NOMO-1 (cell line): Measurements from ENCODE around the gene FHIT.
"Not testable (repeated sequence)": the region's sequence is repeated elsewhere in the genome, so short reads cannot be mapped to it uniquely, and the experiment has no call there.

Experiments used
- DNase-seq, 2 experiments: peaks; one replicate each; lab custom pipeline; 2025; ENCODE audit not compliant: unreplicated experiment in 2 of 2; lab: John Stamatoyannopoulos, UW

The FHIT gene

DNA sequence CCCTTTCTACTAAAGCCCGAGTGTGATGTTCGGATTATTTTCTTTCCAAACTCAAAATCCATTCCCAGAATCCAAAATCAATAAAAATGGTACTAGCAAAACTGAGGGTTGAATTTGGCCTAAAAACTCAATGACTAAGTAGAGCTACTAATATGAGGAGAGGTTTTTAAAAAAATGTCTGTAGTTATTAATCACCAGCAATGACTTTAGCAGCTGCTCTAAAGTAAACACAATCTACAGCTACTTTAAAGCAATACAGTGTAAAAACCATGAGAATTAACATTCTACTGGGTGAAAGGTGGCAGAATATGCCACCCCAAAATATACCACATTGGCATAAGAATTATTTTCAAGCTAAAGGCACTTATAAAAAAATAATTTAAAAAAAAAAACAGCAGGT, 23.5 kb downstream of the FHIT start:
- DNase-seq = no peak

DNA sequence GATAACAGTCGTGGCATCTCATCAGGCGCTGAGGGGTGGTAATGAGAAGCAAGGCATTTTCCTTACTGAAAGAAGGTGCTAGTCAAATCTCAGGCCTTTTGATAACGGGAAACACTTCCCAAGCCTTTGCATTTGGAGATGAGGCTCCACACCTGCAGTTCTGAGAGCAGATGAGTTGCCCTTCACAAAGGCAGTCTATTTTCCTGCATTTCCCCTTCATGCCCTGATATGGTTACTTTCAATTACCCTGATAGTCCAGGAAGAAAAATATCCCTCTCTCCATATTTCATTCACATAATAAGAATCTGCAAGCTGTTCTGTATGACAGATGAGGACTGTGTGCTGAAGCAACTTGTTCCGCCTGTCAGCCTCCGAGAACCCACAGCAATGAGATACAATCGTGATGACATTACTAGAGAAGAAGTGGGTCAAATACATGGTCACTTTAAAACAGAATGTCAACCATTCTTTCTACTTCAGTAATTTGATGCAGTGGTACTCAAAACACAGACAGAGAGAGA, 25.0 kb downstream of the FHIT start:
- no peak for DNase-seq

DNA sequence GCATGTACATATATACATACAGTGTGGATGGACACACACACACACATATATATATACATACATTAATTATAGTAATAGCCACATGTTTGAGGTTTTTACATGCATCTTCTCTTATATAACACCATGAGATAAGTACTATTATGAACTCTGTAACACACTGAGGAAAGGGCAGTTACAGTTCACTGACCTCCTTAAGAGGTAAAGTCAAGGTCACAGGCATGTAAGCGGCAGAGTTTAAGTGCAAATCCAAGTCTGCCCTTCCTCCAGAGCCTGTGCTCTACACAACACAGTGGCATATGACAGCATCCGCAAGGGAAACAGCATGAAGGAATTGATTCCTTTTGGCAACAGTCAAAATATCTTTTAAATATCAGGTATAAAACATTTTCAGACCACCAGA, 26.4 kb downstream of the FHIT start:
- no peak for DNase-seq

DNA sequence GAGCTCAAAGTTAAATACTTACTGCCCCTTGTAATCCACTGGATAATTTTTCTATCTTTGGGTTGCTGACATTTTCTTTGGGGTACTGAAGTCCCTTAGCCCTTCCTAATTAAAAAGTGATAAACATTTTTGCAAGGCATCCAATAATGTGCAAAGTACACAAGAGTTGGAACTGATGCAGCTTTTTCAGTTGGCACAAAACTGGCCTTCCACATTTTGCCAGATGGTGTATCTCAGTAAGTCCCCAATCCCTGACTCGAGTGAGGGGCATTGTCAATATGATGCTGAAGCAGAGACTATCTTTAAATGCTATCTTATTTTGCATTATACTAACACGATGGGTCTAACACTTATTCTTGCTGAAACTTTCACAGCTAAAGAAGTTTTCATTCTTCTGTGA, 27.8 kb downstream of the FHIT start:
- no peak for DNase-seq

DNA sequence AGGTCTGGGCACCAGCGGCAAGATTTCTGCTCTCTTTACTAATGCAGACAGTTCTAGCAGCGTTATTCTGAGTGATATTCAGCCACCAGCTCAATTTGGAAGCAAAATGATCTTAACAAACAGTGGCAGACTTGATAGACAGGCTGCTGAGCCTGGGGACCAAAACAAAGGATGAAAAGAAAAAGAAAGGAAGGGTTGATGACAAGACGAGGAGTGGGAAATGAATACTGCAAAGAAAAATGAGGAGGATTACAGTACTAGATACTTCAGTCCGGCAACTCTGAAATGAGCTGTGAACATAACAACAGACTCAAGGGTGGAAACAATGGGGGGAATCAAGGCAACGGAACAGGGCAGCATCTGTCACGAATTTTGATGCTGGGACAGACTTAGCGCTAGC, 28.8 kb downstream of the FHIT start:
- no peak for DNase-seq

DNA sequence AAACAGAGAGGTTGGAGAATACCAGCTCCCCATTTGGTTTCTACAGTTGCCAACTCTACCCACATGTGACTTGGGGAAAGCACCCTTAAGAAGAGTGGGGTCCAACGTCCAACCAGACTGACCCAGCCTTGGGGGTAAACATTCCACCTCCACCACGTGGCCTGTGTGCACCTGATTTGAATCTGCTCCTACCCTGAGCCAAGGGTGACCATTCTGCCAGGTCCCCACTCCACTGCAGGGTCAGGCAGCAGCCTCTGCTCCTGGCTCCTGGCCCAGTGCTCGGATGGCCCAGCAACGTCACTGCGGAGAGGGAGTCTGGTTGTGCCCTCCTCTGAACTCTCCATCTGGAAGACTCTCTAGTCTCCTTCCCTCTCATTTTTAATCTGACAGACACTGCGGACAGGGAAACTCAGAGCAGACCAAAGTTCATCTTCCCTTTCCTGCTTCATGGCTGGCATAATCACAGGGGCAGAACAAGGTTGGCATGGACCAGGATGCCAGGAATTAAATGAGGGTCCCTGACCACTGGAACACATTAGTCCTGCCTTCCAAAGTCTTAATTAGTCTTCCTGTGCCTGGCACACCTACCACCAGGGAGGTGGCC, 29.4 kb downstream of the FHIT start:
- DNase-seq = no peak

DNA sequence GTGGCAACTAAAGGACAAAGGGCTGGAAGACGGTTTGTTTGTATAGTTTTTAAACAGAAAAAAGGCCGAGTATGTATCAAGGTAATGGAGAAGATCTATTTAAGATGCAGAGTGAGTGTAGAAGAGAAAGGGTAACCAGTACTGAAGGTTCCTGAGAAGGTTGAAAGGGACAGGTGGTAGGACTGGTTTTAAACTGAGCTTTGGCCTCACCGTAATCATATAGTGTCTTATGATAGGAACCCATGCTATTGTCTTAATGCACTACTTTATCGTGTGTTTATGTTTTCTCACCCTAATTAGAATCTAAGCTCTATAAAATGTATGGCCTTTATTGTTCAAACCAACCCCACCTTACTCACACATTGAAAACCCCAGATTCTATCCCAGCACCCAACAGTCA, 32.7 kb downstream of the FHIT start:
- no peak for DNase-seq

DNA sequence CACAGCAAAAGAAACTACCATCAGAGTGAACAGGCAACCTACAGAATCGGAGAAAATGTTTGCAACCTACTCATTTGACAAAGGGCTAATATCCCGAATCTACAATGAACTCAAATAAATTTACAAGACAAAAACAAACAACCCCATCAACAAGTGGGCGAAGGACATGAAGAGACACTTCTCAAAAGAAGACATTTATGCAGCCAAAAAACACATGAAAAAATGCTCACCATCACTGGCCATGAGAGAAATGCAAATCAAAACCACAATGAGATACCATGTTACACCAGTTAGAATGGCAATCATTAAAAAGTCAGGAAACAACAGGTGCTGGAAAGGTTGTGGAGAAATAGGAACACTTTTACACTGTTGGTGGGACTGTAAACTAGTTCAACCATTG, 35.1 kb downstream of the FHIT start:
- DNase-seq = not testable (repeated sequence)

DNA sequence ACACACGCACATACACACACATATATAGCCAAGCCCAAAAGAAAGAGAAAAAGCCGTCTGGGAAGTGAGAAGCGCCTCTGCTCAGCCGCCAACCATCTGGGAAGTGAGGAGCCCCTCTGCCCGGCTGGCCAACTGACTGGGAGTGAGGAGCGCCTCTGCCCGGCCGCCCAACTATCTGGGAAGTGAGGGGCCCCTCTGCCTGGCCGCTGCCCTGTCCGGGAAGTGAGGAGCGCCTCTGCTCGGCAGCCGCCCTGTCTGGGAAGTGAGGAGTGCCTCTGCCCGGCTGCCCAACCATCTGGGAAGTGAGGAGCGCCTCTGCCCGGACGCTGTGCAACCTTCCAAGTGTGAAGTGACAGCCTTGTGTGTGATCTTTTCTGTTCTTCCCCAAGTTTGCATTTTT, 49.2 kb downstream of the FHIT start:
- DNase-seq = no peak

DNA sequence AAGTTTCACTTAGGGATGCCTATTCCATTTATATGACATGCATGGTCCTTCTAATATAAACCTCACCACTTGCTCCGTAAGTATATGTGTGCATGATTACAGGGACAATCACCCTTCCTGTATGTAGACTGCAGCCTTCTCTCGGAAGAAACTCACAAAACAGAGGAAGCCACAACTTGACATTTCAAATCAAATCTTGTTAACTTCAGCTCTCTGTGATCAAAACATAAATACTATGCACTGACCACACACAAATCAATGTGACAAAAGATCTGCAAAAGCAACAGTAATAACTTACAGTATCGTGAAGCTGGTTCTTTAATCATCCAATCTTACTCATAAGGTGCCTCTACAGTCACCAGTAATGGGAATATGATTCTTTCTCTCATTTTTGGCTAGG, 50.2 kb downstream of the FHIT start:
- DNase-seq = no peak

DNA sequence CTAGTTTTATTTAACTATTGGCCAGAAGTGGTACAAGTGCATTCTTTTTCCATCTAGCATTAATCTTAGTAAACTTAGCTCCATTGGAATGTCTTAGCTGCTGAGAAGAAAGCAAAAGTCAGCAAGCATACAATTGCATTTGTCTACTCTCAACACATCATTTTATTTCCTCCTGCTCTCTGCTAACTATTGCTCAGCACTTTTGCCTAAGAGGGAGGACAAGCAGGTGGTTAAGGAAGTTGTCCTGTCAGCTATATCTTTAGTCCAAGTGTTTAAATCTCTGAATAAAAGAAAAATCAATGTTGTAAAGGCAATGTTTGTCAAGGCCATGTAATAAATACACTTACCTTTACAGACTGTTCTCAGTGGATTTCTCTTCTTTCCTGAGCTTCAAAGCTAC, 51.0 kb downstream of the FHIT start:
- DNase-seq = peak in 1 of 2 experiments; percentile 1

DNA sequence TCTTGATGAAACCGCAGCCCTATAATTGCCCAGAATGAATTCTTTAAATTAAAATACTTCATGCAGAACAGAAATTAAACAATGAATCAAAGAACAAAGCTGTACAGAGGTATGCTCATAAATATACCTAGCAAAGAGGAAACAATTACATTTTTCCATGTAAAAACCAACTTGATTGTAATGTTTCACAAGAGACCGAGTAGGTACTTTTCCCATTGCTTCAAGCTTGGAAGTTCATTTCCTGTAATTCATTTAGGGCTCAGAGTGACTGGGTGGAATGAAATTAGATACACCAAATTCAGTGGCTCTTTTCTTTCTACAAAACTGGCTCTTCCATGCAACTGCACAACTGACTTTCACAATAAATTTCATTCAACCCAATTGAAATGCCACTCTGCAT, 51.4 kb downstream of the FHIT start:
- no peak for DNase-seq

DNA sequence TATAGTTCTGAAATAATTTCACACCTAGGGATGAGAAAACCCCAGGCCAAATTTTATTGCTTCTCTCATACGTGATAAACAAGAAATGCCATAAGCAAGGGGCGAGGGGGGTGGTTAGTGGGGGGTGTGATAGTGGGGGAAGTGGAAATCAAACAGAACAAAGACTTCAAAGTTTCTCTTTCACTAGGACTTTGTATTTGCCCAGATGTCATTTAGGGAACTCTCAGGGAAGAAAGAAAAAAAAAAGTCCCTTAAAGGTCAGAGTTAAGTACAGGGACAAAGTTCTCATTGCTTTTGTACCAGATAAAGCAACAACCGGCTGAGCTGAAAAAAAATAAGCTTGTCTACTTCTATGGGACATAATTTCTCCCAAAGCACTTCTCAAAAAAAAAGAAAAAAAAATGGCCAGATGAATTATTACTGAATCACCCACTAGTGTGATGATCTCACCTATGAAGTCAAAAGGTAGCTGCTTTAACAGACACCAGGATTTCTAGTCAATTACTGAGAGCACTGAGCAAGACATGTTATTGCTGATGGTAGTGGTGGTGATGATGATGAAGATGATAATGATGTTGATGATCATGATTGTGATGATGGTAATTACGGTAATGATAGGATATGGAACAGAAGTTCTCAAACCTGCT, 56.2 kb downstream of the FHIT start:
- no peak for DNase-seq

DNA sequence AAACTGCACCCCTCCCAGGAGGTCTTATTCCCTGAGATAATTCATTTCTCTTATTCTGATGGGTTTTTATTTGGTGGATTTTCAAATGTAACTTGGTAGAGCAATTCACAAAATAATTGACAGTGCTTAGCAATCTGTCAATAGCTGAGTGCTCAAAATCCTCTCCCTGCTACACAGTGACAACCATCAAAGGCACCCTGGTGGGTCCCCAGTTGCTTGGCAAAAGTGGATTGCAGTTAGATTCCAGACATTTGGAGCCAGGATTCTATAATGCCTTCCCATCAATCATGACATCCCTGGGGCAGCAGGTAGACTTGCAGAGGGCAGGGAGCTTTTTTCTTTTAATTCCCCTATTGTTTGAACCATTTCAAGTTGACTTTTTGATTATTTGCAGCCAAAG, 59.0 kb downstream of the FHIT start:
- no peak for DNase-seq

DNA sequence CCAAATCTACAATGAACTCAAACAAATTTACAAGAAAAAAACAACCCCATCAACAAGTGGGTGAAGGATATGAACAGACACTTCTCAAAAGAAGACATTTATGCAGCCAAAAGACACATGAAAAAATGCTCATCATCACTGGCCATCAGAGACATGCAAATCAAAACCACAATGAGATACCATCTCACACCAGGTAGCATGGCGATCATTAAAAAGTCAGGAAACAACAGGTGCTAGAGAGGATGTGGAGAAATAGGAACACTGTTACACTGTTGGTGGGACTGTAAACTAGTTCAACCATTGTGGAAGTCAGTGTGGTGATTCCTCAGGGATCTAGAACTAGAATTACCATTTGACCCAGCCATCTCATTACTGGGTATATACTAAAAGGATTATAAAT, 61.0 kb downstream of the FHIT start:
- DNase-seq = not testable (repeated sequence)

DNA sequence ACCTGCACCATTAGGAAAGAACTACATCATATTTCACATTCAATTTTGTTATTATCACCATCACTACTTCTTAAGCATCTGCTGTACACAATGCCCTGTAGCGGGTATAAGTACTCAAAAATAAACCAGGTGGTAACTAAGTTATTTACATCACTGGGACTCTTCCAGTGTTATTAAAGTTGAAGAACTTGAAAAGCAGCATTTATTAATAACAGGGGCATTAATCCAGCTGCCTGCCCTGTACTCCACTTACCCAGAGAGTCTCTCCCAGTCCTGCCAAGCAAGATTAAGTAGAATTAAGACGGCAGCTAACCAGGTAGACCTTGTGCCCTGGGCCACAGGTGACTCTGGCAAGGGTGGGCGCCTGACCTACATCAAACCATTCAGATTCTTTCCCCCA, 65.2 kb downstream of the FHIT start:
- no peak for DNase-seq

DNA sequence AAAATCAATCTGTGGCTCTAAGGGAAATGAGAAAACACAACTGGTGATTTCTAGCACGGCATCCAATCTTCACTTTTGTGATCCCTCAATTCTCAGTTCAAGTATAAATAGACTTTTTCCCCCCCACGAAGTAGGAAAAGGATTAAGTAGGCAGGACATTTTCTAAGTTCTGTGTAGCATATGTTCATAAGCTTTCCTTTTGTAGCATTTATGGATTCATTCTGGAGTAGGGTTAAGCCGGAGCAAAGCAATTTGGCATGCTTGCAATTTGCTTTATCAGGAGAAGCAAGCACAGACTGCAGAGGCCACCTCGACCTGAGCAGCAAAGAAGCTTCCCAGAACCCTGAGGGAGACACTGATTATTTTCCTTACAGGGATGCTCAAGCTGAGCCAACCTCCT, 66.3 kb downstream of the FHIT start:
- DNase-seq = no peak

DNA sequence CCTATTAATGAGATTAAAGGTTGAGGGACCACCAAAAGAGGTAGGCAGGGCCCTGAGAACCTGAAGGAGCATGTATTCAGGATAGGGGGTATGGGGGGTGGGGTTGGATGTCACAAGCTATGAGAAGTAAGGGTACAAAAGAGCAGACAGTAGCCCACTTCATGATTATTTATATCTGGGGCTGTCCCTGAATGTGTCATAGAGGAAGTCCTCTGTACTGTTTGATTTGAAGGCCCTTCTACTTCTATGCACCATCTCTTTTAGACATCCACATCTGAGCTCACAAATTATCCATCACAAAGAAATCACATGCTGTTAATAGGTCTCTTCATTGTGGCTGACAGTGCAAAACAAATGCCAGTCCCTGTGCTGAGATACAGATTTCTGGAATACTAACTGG, 68.6 kb downstream of the FHIT start:
- DNase-seq = no peak

DNA sequence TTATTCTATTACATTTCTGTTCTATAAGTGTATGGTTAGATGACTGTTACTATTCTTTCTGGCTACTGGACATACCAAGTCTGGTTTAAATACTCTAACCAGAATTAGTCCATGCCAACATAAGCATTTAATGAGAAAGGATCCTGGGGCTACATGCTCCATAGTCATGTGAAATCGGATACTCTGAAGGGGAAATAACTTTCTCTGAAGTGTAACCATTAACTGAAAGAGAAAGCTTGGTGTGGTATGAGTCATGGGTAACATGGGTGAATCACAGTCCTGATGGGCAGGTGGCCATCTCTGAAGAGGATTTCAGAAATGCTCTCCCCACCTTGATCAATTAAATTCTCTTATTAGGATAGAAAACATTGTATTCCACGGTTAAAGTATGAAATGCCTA, 69.4 kb downstream of the FHIT start:
- DNase-seq = peak; percentile 2 to 22

DNA sequence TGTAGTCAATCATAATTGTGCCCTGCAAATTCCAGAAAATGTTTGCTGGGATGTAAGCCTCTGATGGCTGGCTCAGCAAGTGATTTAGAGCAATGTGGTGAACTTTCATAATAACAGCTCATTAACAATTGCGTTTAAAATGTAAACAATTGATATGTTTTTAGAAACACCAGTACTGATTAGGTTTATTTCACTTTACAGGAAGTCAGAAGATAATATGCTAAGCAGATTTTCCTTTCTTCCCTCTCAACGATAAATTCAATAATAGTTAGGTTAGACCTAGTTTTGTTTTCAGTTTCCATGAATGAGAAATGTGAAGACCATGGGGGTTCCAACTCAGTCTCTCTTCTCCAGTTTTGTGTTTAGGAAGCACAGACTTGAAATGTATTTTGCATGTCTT, 71.0 kb downstream of the FHIT start:
- DNase-seq = no peak

DNA sequence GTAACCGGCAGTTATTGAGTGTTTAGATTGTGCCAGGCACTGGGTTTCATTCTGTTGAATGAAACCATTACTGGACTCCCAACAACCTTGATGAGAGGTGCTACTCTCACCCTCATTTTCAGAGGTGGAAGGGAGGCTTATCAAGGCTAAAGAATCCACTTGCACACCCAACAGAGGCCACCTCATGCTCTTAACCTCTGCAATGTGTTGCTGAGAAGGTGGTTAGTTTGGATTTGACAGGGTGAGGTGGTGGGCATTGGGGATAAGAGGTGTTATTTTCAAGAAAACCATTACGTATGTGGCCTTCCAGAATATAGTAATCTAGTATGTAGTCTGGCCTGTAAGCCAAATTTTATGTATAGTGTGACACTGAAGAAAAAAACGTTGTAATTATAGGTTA, 73.1 kb downstream of the FHIT start:
- DNase-seq = no peak

DNA sequence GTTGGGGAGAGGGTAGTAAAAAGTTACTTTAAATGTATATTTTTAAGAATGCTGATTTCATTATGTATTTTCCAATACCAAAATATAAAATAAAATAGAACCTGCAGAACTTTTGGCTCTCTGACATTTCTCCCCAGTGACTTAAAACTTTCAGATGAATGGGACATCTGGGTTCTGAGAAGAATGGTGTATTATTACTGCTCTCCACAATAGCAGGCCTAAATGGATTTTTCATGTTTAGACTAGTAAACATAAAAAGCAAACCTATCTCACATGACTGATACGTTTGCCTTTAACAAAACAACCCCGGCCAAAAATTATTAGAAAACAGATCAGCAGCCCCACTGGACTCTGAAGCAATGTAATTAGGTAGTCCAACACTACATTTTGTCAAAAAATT, 73.8 kb downstream of the FHIT start:
- no peak for DNase-seq

DNA sequence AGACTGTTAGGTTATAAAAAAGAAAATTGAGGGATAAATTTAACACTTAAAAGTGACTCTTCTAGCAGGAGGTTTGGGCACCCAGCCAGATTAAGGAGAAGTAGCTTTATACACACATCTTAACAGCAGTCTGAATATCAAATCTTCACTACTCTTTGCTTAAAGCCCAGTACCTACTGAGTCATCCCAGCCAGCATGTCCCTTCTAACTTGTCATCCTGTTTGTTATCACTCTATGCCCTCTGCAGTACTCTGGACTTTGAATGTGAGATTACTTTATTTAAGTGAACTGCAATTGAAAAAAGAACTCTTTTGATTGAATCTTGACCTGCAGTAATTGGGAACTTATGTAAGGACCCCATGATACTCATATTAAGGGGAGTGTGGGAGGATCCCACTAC, 77.6 kb downstream of the FHIT start:
- no peak for DNase-seq
